NCI-H524 (cell line): ENCODE data around the gene HMGN1.

Experiments used
- DNase-seq, 2 experiments: peaks; one replicate each; lab custom pipeline; 2025; lab: John Stamatoyannopoulos, UW

Gene HMGN1

DNA sequence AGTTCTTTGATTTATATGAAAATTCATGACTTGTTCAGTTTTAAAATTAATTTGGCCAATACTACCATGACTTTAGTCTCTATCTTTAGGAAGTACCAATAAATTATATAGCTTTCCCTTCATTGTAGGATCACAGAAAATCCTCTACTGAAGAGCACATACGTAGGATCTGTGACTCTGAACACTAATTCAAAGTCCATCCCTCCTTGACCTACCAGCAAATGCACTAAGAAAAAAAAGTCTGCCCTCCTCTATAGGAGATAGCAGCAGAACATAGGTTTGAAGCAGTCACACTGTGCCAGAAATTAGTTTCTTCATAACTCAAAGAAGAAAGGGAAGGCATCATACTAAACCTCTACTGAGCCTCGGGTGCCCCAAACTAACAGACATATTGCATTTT lies 52.0 kb downstream of the HMGN1 start:
- no peak for DNase-seq
